ENCODE measurements around the gene OLIG1.

Gene OLIG1

DNA sequence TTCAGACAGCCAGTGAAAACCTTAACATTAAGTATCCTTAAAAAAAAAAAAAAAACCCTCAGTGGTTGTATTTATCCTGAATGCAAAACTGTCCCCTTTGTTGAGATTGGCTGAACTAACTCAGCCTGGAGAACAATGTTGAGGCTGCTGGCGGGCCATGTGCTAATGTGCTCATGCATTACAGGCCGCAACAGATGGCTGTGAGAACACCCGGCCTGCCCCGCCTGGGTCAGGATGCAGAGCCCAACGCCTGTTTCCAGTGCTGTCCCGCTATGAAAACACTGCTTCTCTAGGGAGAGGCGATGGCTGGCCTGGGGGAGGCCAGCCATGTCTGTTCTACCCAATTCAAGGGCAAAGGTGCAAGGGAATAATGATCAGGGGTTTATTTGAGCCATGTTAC lies 30.4 kb upstream of the OLIG1 start:
- Histone ChIP-seq H3K27ac (ENCODE audit: low read depth, low read length) (no peak overlapping the region), H3K27me3 (ENCODE audit: control insufficient read depth, low read length) (0 out of 2 replicates have a peak, but pooled peaks cover 2% of the 10 kb centered on the region), H3K4me3 (ENCODE audit: low read length) (no peak overlapping the region), H3K4me2 (ENCODE audit: low read length) (no peak overlapping the region), H3F3A (ENCODE audit: control insufficient read depth, insufficient read depth) (no peaks in the 10 kb centered on the region), H3K4me1 (ENCODE audit: control insufficient read depth, low read length) (no peaks in the 10 kb centered on the region), H4K20me1 (ENCODE audit: control insufficient read depth, insufficient read depth, low read depth, low read length) (no peaks in the 10 kb centered on the region), H3K9me2 (replicated peaks; ENCODE audit: control insufficient read depth, low read length) (no peaks in the 10 kb centered on the region), H3K9me3 (ENCODE audit: control insufficient read depth, insufficient read depth, low read length) (no peaks in the 10 kb centered on the region), H3K79me2 (ENCODE audit: control insufficient read depth, low read length) (no peaks in the 10 kb centered on the region), H3K36me3 (ENCODE audit: control insufficient read depth, low read length) (no peaks in the 10 kb centered on the region)
- TF ChIP-seq EZH2phosphoT487 (IDR thresholded peaks at IDR 0.05; ENCODE audit: borderline replicate concordance, low read length): no peak
- TF ChIP-seq, protein P1, sequence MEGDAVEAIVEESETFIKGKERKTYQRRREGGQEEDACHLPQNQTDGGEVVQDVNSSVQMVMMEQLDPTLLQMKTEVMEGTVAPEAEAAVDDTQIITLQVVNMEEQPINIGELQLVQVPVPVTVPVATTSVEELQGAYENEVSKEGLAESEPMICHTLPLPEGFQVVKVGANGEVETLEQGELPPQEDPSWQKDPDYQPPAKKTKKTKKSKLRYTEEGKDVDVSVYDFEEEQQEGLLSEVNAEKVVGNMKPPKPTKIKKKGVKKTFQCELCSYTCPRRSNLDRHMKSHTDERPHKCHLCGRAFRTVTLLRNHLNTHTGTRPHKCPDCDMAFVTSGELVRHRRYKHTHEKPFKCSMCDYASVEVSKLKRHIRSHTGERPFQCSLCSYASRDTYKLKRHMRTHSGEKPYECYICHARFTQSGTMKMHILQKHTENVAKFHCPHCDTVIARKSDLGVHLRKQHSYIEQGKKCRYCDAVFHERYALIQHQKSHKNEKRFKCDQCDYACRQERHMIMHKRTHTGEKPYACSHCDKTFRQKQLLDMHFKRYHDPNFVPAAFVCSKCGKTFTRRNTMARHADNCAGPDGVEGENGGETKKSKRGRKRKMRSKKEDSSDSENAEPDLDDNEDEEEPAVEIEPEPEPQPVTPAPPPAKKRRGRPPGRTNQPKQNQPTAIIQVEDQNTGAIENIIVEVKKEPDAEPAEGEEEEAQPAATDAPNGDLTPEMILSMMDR (IDR thresholded peaks at IDR 0.05; ENCODE audit: low read depth, low read length, poor library complexity, severe bottlenecking): no peak

DNA sequence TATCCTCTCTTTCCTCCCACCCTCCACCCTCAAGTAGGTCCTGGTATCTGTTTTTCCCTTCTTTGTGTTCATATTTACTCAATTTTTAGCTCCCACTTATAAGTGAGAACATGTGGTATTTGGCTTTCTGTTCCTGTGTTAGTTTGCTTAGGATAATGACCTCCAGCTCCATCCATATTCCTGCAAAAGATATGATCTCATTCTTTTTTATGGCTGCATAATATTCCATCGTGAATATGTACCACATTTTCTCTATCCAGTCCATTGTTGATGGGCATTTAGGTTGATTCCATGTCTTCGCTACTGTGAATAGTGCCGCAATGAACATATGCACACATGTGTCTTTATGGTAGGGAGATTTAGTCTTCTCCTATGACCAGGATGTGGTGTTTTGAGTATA lies 29.7 kb upstream of the OLIG1 start:
- no peaks in the 10 kb centered on the region for H3K9me2 ChIP-seq (replicated peaks; ENCODE audit: control insufficient read depth, low read length)
- H3K4me2 ChIP-seq (ENCODE audit: low read length): no peak overlapping the region
- H3F3A ChIP-seq (ENCODE audit: control insufficient read depth, insufficient read depth): no peaks in the 10 kb centered on the region
- TF ChIP-seq, protein P1 (IDR thresholded peaks at IDR 0.05; ENCODE audit: low read depth, low read length, poor library complexity, severe bottlenecking): no peak
- no peak for TF ChIP-seq EZH2phosphoT487 (IDR thresholded peaks at IDR 0.05; ENCODE audit: borderline replicate concordance, low read length)
- no peaks in the 10 kb centered on the region for H3K79me2 ChIP-seq (ENCODE audit: control insufficient read depth, low read length)
- H3K4me3 ChIP-seq (ENCODE audit: low read length): no peak overlapping the region
- H3K9me3 ChIP-seq (ENCODE audit: control insufficient read depth, insufficient read depth, low read length): no peaks in the 10 kb centered on the region
- no peaks in the 10 kb centered on the region for H3K36me3 ChIP-seq (ENCODE audit: control insufficient read depth, low read length)
- H3K27me3 ChIP-seq (ENCODE audit: control insufficient read depth, low read length): 0 out of 2 replicates have a peak, but pooled peaks cover 2% of the 10 kb centered on the region
- no peak overlapping the region for H3K27ac ChIP-seq (ENCODE audit: low read depth, low read length)
- H4K20me1 ChIP-seq (ENCODE audit: control insufficient read depth, insufficient read depth, low read depth, low read length): no peaks in the 10 kb centered on the region
- no peaks in the 10 kb centered on the region for H3K4me1 ChIP-seq (ENCODE audit: control insufficient read depth, low read length)

DNA sequence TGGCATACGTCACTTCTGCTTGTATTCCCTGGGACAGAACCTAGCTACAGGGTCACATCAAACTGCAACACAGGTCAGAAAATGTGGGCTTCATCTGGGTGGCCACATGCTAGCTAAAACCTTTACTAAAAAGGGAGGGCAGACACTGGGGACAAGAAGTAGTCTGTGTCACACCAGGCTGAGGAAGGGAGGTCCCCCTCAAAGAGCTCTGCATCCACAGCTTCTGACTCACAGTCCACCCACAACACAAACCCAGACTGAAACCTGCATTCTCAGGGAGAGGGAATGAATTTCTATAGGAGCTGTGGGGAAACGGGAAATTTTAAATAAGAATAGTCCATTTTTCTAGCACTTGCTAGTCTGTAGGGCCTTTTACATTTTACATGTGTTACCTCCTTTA lies 28.0 kb upstream of the OLIG1 start:
- no peaks in the 10 kb centered on the region for H3K9me3 ChIP-seq (ENCODE audit: control insufficient read depth, insufficient read depth, low read length)
- H3K9me2 ChIP-seq (replicated peaks; ENCODE audit: control insufficient read depth, low read length): no peaks in the 10 kb centered on the region
- no peak overlapping the region for H3K4me2 ChIP-seq (ENCODE audit: low read length)
- no peaks in the 10 kb centered on the region for H3K4me1 ChIP-seq (ENCODE audit: control insufficient read depth, low read length)
- H4K20me1 ChIP-seq (ENCODE audit: control insufficient read depth, insufficient read depth, low read depth, low read length): no peaks in the 10 kb centered on the region
- no peak for TF ChIP-seq EZH2phosphoT487 (IDR thresholded peaks at IDR 0.05; ENCODE audit: borderline replicate concordance, low read length)
- TF ChIP-seq, protein P1 (IDR thresholded peaks at IDR 0.05; ENCODE audit: low read depth, low read length, poor library complexity, severe bottlenecking): no peak
- no peaks in the 10 kb centered on the region for H3K36me3 ChIP-seq (ENCODE audit: control insufficient read depth, low read length)
- H3K27ac ChIP-seq (ENCODE audit: low read depth, low read length): no peak overlapping the region
- no peak overlapping the region for H3K4me3 ChIP-seq (ENCODE audit: low read length)
- no peaks in the 10 kb centered on the region for H3K79me2 ChIP-seq (ENCODE audit: control insufficient read depth, low read length)
- 0 out of 2 replicates have a peak, but pooled peaks cover 2% of the 10 kb centered on the region for H3K27me3 ChIP-seq (ENCODE audit: control insufficient read depth, low read length)
- H3F3A ChIP-seq (ENCODE audit: control insufficient read depth, insufficient read depth): no peaks in the 10 kb centered on the region

Measured in DOHH2 (cell line).